Breast epithelium (tissue), 4 donors: ENCODE data around the gene ITPR2. TPM values are rescaled to one million over a fixed set of nuclear protein-coding genes. Genes with fewer than 3 reads are reported as not detected.
A peak's percentile ranks its signal among the peaks of the same experiment; 100 is the strongest.

Source experiments
- DNase-seq, 2 donors: peaks; one replicate each; pipeline ENCODE4 v3.0.0-alpha.2; 2019; ENCODE audit warnings: low spot score in 2 of 2
- H3K27ac ChIP-seq, 2 donors: fragments of 200-600 bp; sonication (generic) in 1 of 2; one replicate each; pipeline ENCODE4 v1.5.1; 2016 to 2019; ENCODE audit warnings: mild to moderate bottlenecking in 1 of 2
- H3K27me3 ChIP-seq, 2 donors: fragments of 200-600 bp; sonication (generic) in 1 of 2; one replicate each; pipeline versions ENCODE4 v1.5.1 to v1.6.0; 2017 to 2019; ENCODE audit warnings: control low read depth in 1 of 2, mild to moderate bottlenecking in 1 of 2
- H3K36me3 ChIP-seq: fragments of 200-600 bp; one replicate; pipeline ENCODE4 v1.5.1; 2019
- H3K4me1 ChIP-seq, 2 donors: fragments of 200-600 bp; sonication (generic); one replicate each; pipeline ENCODE4 v1.5.1; 2016 to 2019; ENCODE audit warnings: control low read depth in 1 of 2
- H3K4me3 ChIP-seq, 3 donors: fragments of 200-600 bp; sonication (generic); 1 replicate in 2 of 3; 2 replicates in 1 of 3; pipeline ENCODE4 v1.5.1; 2016 to 2019; ENCODE audit warnings: mild to moderate bottlenecking in 3 of 3, moderate library complexity in 2 of 3
- H3K9me3 ChIP-seq, 2 donors: fragments of 200-600 bp; sonication (generic) in 1 of 2; one replicate each; pipeline ENCODE4 v1.5.1; 2016 to 2019; ENCODE audit warnings: control low read depth in 1 of 2
- CTCF ChIP-seq, 3 donors: fragments of 450-650 bp; IDR thresholded peaks; one replicate each; pipeline ENCODE4 v1.5.1; 2016 to 2017; ENCODE audit warnings: antibody characterized with exemption in 3 of 3, mild to moderate bottlenecking in 3 of 3, moderate library complexity in 3 of 3
- POLR2A ChIP-seq: fragments of 450-650 bp; IDR thresholded peaks from one replicate; pipeline ENCODE4 v1.6.1; 2016; ENCODE audit warnings: antibody characterized with exemption, mild to moderate bottlenecking, moderate library complexity
- POLR2AphosphoS5 ChIP-seq, 3 donors: sonication (generic); formaldehyde crosslinking; IDR thresholded peaks; one replicate each; pipeline ENCODE4 v1.6.1; 2017; ENCODE audit warnings: antibody characterized with exemption in 3 of 3
- intact Hi-C: fragments of 100-400 bp; cut with DNase I; formaldehyde crosslinking; loops from one replicate; pipeline ENCODE4 v1.15.1; 2023; ENCODE audit warnings: low total_unique reads
- total RNA-seq, 3 donors: library from RNA; depleted of rRNA; stranded (reverse); fragments of >200 nt; gene quantifications; one replicate each; pipeline ENCODE4 v1.1.0, GENCODE V29; 2016

Gene ITPR2
- total RNA-seq, 3 donors from 2014 or later = 47.2 to 95.0 (median 66.5) TPM

- no peaks in the 10 kb centered on the region for H3K27me3 ChIP-seq
- no peaks in the 10 kb centered on the region for H3K4me1 ChIP-seq
- H3K27ac ChIP-seq = peak overlapping the region; percentile 41 to 44
- H3K36me3 ChIP-seq = no peaks in the 10 kb centered on the region
- peak in 1 of 2 donors; percentile 19 for DNase-seq
- no peaks in the 10 kb centered on the region for H3K9me3 ChIP-seq
- intact Hi-C loops = no loop called here
- H3K4me3 ChIP-seq = no peak overlapping the region
- TF ChIP-seq POLR2A = no peak
- TF ChIP-seq POLR2AphosphoS5 (IDR thresholded peaks at IDR 0.05) = no peak
- TF ChIP-seq CTCF (IDR thresholded peaks at IDR 0.05) = no peak
Measured at GRCh38 chr12:26723379-26724308, 109.3 kb downstream of the ITPR2 start.

GRCh38 chr12:26721800-26722199 lies 111.2 kb downstream of the ITPR2 start:
- H3K4me1 ChIP-seq = no peaks in the 10 kb centered on the region
- no peak for DNase-seq
- no peak for TF ChIP-seq CTCF (IDR thresholded peaks at IDR 0.05)
- no peaks in the 10 kb centered on the region for H3K27me3 ChIP-seq
- intact Hi-C loops = no loop called here
- H3K27ac ChIP-seq = no peak overlapping the region
- no peak overlapping the region for H3K4me3 ChIP-seq
- no peaks in the 10 kb centered on the region for H3K9me3 ChIP-seq
- no peaks in the 10 kb centered on the region for H3K36me3 ChIP-seq

DNA sequence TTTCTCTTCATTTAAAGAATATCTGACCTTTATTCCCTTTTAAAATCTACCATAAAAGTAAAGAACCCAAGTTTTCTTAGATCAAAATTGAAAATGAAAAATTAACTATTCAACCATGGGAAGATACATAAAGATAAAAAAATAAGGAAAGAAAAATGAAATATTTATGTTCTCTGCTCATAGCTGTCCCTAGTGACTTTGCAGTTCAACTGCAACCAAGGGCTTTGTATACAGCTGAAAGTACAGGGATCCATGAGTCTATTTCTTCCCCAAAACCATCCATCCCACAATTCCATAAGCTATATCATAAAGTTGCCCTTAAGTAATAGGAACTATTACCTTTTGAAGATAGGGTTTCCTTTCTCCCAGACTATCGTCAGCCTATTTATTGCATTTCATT lies 113.1 kb downstream of the ITPR2 start:
- intact Hi-C loops = no loop called here

GRCh38 chr12:26717757-26718156 lies 115.2 kb downstream of the ITPR2 start:
- Histone ChIP-seq H3K36me3 (no peaks in the 10 kb centered on the region), H3K4me1 (no peaks in the 10 kb centered on the region), H3K9me3 (no peaks in the 10 kb centered on the region), H3K4me3 (no peak overlapping the region), H3K27ac (no peak overlapping the region), H3K27me3 (no peaks in the 10 kb centered on the region)
- intact Hi-C loops = no loop called here
- no peak for DNase-seq
- no peak for TF ChIP-seq POLR2AphosphoS5 (IDR thresholded peaks at IDR 0.05)
- no peak for TF ChIP-seq POLR2A
- TF ChIP-seq CTCF (IDR thresholded peaks at IDR 0.05) = no peak

More for the DNA sequence above, 113.1 kb downstream of the ITPR2 start:
- no peaks in the 10 kb centered on the region for H3K4me1 ChIP-seq
- H3K36me3 ChIP-seq = no peaks in the 10 kb centered on the region
- no peak for DNase-seq
- no peak overlapping the region for H3K27ac ChIP-seq
- TF ChIP-seq CTCF (IDR thresholded peaks at IDR 0.05) = no peak
- no peak for TF ChIP-seq POLR2AphosphoS5 (IDR thresholded peaks at IDR 0.05)
- H3K9me3 ChIP-seq = no peaks in the 10 kb centered on the region
- no peaks in the 10 kb centered on the region for H3K27me3 ChIP-seq
- H3K4me3 ChIP-seq = no peak overlapping the region

- no peak for TF ChIP-seq CTCF (IDR thresholded peaks at IDR 0.05)
- TF ChIP-seq POLR2A = no peak
- TF ChIP-seq POLR2AphosphoS5 (IDR thresholded peaks at IDR 0.05) = no peak
- H3K9me3 ChIP-seq = no peaks in the 10 kb centered on the region
- no peak overlapping the region for H3K4me3 ChIP-seq
- H3K27ac ChIP-seq = no peak overlapping the region
- H3K4me1 ChIP-seq = no peaks in the 10 kb centered on the region
- intact Hi-C loops = no loop called here
- no peaks in the 10 kb centered on the region for H3K36me3 ChIP-seq
- H3K27me3 ChIP-seq = no peaks in the 10 kb centered on the region
- no peak for DNase-seq
Measured at GRCh38 chr12:26715232-26715631, 117.8 kb downstream of the ITPR2 start.
